Fibroblast of mammary gland (primary cell): ENCODE results near the gene SPDYE17.
"Not testable (repeated sequence)": the region's sequence is repeated elsewhere in the genome, so short reads cannot be mapped to it uniquely, and the experiment has no call there.

Source experiments
- DNase-seq: peaks from one replicate; pipeline ENCODE4 v3.0.0-alpha.2; 2010; ENCODE audit warnings: low read depth
- H3K4me3 ChIP-seq: 2 replicates; pipeline ENCODE4 v1.5.1; 2011; ENCODE audit warnings: low read depth, mild to moderate bottlenecking, low read length, moderate library complexity; ENCODE audit not compliant: control insufficient read depth
- TF ChIP-seq, protein P1 (sequence below): conservative IDR thresholded peaks from 2 replicates; pipeline ENCODE4 v1.5.1; 2011; ENCODE audit warnings: low read depth, low read length, inconsistent platforms; ENCODE audit not compliant: control insufficient read depth, insufficient read depth

The SPDYE17 gene

DNA sequence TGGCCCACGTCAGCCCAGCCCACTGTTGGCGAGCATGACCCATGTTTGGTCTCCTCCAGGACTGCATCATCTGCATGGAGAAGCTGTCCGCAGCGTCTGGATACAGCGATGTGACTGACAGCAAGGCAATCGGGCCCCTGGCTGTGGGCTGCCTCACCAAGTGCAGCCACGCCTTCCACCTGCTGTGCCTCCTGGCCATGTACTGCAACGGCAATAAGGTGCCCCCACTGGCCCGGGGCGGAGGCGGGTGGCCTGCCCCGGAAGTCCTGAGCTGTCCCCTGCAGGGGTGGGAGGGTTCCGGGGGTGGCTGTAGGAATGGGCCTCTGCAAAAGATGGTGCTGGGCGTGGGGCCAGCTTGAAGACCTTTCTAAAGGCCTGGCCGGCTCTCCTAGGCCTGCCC is 30.1 kb downstream of the SPDYE17 start:
- not testable (repeated sequence) for H3K4me3 ChIP-seq, DNase-seq

DNA sequence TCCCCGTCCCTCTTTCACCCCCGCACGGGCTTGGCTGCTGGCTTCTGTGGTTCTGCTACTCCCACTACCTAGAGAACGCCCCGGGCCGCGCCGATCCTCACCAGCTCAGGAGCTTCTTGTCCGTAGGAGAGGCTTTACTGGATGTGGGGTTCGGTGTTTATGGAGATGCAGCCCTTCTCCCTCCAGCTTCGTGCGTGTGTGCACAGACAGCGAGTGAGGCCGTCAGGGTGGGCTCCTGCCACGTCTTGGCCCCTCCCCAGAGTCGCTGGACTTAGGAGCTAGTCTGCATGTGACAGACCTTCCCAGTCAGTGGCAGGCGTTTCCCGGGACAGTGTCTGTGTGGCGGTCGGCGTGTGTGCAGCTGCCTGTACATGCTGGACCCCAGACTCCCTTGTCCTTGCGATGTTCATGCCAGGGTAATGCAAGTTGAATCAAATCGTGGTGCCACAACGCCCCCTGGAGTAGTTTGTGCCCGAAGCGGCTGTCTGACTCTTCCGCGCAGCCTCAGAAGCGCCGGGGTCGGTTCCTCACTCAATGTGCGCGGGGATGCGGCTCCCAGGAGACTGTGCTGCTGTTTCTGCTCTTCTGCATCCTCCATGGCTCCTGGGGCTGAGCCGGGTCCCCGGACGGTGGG is 32.6 kb downstream of the SPDYE17 start:
- DNase-seq, H3K4me3 ChIP-seq: not testable (repeated sequence)

DNA sequence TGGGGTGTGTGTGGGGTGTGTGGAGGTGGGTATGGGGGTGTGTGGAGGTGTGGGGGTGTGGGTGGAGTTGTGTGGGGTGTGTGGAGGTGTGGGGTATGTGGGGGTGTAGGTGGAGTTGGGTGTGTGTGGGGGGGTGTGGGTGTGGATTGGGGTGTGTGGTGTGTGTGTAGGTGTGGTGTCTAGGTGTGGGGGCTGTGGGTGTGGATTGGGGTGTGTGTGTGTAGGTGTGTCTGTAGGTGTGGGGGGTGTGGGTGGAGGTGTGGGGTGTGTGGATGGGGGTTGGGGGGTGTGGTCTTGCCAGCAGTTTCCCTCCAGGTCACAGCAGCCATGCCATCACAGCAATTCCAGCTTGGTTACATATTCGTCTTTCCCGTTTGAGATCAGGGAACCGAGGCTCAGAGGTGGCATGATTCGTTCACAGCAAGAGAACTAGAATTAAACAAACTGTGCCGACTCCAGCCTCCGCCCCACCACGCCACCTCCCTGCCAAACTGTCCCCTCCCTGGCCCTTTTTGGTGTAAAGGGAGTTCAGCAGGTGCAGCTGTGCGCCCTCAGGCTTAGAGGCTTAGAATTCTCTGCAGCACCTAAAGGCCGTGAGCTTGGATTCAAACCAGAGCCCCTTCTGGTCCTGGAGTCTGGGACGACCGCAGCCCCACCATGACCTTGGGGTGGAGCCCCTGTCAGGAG is 33.3 kb downstream of the SPDYE17 start:
- not testable (repeated sequence) for DNase-seq, H3K4me3 ChIP-seq

DNA sequence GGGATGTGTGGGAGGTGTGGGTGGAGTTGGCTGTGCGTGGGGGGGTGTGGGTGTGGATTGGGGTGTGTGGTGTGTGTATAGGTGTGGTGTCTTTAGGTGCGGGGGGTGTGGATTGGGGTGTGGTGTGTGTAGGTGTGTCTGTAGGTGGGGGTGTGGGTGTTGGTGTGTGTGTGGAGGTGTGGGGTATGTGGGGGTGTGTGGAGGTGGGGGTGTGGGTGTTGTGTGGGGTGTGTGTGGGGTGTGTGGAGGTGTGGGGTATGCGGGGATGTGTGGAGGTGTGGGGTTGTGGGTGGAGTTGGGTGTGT is 33.9 kb downstream of the SPDYE17 start:
- TF ChIP-seq, protein P1, sequence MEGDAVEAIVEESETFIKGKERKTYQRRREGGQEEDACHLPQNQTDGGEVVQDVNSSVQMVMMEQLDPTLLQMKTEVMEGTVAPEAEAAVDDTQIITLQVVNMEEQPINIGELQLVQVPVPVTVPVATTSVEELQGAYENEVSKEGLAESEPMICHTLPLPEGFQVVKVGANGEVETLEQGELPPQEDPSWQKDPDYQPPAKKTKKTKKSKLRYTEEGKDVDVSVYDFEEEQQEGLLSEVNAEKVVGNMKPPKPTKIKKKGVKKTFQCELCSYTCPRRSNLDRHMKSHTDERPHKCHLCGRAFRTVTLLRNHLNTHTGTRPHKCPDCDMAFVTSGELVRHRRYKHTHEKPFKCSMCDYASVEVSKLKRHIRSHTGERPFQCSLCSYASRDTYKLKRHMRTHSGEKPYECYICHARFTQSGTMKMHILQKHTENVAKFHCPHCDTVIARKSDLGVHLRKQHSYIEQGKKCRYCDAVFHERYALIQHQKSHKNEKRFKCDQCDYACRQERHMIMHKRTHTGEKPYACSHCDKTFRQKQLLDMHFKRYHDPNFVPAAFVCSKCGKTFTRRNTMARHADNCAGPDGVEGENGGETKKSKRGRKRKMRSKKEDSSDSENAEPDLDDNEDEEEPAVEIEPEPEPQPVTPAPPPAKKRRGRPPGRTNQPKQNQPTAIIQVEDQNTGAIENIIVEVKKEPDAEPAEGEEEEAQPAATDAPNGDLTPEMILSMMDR, result no peak
- H3K4me3 ChIP-seq, result no peak overlapping the region
- no peak for DNase-seq

DNA sequence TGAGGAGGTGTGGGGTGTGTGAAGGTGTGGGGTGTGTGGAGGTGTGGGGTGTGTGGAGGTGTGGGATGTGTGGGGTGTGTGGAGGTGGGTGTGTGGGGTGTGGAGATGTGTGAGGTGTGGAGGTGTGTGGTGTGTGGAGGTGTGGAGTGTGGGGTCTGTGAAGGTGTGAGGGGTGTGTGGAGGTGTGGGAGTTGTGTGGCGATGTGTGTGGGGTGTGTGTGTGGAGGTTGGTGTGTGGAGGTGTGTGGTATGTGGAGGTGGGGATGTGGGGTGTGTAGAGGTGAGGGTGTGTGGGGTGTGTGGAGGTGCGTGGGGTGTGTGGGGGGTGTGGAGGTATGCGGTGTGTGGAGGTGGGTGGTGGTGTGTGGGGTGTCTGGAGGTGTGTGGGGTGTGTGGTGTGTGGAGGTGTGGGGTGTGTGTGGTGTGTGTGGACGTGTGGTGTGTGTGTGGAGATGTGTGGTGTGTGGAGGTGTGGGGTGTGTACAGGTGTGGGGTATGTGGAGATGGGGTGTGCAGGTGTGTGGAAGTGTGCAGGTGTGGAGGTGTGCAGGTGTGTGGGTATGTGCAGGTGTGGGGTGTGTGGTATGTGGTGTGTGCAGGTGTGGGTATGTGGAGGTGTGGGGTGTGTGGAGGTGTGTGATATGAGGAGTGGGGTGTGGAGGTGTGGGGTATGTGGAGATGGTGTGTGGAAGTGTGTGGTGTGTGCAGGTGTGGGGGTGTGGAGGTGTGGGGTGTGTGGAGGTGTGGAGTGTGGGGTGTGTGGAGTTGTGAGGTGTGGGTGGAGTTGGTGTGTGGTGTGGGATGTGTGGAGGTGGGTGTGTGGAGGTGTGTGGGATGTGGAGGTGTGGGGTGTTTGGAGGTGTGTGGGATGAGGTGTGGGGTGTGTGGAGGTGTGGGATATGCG is 34.5 kb downstream of the SPDYE17 start:
- H3K4me3 ChIP-seq, result no peak overlapping the region
- TF ChIP-seq, protein P1, result no peak
- no peak for DNase-seq

DNA sequence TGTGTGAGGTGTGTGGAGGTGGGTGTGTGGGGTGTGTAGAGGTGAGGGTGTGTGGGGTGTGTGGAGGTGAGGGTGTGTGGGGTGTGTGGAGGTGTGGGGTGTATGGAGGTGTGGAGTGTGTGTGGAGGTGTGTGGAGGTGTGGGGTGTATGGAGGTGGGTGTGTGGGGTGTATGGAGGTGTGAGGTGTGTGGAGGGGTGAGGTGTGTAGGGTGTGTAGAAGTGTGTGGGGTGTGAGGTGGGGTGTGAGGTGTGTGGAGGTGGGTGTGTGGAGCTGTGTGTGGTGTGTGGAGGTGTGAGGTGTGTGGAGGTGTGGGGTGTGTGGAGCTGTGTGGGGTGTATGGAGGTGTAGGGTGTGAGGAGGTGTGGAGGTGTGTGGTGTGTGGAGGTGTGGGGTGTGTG is 35.2 kb downstream of the SPDYE17 start:
- not testable (repeated sequence) for DNase-seq

DNA sequence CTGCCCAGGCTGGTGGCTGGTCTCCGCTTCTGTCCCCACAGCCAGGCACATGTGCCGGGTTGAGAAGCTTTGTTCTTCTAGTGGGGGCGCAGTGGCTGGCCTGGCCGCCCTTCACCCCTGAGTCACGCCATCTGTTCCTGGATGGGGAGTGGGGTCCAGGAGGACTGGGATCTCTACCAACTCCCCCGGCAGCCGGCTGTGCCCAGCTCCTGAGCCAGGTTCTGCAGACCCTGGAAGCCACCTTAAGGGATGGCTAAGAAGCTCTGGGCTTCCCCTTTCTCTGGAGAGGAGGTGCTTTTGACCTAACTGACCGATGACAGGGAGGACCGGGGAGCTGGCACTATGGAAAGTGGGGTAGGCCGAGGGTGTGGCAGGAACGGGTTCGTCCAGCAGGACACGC is 37.9 kb downstream of the SPDYE17 start:
- not testable (repeated sequence) for DNase-seq, H3K4me3 ChIP-seq

More for the DNA sequence above, 35.2 kb downstream of the SPDYE17 start:
- not testable (repeated sequence) for H3K4me3 ChIP-seq

DNA sequence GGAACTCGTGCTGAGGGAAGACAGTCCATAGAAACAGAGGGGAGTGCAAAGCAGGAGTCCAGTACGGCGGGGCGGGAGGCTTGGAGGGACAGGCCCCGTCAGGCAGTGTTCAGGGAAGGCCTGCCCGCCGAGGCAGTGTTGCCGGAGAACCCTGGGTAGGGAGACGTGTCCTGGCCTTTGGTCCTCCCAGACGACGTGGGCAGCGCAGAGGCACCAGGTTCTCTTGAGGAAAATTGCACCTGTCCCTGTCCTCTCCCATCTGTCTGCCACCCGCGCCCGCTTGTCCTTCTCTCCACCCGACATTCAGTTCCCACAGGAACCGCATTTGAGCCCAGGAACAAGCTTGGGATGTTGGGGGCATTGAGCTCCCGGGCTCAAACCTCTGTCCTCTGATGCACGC is 38.3 kb downstream of the SPDYE17 start:
- DNase-seq, H3K4me3 ChIP-seq: not testable (repeated sequence)

DNA sequence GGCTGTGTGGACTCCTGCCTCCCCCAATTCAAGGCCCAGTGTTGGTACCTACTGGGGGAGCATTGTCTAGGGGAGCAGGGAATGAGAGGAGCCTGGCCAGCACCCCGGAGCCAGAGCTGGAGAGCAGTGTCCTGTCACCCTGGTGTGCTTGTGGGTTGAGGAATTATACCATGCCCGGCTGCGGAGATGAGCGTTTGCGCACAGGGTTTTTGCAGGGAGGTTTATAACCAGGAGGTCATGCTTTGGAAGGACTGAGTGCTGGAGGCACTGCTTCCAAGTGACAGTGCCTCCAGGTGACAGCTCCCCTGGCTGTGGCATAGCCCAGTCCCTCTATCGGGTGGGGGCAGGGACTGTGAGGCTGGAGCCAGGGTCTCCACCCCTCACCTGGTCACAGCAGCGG is 39.3 kb downstream of the SPDYE17 start:
- not testable (repeated sequence) for H3K4me3 ChIP-seq, DNase-seq

DNA sequence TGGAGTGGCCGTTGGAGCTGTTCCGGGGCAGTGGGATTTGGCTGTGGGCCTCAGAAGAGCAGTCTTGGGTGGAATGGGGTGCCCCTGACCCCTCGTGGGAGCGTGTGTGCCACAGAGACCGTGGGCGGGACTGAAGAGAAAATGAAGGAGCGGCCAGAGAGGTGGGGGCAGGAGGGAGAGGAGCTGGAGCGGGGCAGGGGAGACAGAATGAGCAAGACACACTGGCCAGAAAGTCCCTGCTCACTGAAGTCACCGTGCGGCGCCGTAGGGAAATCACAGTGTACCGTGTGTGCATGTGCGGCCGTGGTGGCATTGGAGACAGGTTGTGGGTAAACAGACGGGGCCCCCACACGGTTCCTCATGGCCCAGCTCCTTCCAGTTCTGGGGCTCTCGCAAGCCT is 40.0 kb downstream of the SPDYE17 start:
- not testable (repeated sequence) for H3K4me3 ChIP-seq, DNase-seq

DNA sequence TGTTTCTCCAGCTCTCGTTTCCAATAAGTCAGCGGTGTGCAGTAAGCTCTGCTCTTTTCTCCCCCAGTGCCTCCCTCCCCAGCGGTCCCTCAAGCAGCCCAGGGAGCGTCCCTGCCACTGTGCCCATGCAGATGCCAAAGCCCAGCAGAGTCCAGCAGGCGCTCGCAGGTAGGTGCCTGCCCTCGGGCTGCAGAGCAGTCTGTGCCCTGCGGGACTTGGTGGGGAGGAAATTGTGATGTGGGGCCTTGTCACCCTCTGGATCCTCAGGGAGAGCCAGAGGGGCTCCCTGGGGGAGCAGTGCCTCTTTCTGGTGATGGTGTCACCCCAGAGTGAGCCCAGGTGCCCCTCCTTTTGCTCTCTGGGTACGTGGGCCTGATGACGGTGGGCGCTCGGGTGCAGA is 42.0 kb downstream of the SPDYE17 start:
- H3K4me3 ChIP-seq, DNase-seq: not testable (repeated sequence)

DNA sequence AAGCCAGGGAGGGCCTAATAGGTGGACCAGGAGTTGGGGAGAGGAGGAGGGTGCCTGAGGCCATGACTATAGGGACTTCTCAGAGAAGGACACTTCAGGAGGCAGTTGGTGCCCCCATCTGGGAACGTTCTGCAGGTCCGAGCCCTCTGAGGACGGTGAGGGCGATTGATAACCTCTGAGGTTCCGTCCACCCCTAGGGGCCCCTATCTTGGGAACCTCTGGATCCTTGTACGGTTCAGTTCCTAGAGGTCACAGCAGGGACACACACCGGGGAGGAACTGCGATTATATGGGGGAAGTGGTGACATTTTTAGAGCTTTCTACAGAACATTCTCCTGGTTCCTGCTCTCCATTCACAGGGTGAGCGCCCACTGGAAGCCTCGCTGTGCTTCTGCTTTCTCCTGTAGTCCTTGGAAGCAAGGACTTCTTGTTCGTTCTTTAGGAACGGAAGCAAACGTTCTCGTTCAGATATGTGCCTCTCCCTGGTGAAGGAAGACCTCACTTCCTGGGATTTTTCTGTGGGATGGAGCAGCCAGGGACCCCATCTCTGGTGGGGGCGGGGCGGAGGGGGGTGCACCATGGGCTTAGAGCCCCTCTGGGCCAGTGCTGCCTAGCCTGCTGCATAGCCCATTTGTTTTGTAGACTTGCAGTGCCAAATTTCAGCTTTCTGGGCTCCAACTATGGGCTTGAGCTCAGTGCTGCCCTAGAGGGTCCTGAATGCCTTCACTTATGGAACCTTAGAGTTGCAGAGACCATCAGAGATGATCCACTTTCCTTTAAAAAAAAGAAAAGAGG is 46.0 kb downstream of the SPDYE17 start:
- not testable (repeated sequence) for H3K4me3 ChIP-seq, DNase-seq

DNA sequence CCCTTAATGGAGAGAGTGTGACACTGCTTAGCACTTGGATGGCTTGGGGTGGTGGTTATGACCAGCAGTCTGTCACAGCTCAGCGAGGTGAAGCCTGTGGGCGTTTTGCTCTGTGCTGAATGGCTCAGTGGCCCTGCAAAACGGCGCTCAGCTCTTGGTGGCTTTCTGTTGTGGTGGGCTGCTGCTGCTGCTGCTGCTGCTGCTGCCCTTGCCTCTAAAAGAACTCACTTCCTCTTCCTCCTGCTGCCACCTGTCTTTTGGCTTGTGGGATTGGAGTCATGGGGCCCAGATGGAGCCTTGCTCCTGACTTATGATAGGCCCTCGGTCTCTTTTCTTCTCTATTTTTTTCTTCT is 47.4 kb downstream of the SPDYE17 start:
- not testable (repeated sequence) for H3K4me3 ChIP-seq, DNase-seq

DNA sequence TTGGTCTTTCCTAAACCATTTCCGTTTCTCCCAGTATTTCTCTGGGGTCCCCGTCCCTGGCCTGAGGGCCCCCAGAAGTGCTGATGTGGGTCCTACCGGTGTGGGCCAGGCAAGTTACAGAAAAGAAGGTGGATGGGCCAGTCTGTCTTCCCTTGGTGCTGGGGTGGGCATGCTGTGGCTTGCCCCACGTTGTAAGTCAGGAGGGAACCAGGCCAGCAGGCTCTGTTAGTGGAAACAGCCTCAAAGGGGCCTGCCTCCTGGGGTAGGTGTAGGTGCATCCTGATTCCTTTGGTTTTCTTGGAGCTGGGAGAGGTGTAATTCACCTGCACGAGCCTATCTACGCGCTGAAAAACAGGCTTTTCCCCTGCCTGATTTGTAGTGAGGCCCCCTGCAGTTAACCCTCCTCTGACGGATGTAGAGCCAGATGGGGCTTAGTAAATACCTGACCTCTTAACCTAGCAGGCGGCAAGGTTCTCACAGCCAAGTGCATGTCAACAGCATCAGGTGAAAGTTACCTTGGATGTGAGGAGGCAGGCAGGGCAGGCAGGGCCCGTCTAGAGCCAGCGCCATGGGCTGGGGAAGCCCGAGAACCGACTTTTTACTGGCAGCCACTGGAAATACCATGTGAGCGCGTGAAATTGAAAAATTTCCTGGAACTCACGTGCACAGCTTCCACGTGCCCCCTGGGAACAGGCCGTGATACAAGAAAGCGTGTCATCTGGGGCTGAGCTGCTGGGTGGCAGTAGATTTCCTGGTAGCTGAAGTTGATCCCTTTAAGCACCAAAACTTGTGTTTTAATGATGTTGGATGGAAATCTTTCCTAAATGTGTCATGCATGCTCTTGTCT is 48.0 kb downstream of the SPDYE17 start:
- DNase-seq, H3K4me3 ChIP-seq: not testable (repeated sequence)

DNA sequence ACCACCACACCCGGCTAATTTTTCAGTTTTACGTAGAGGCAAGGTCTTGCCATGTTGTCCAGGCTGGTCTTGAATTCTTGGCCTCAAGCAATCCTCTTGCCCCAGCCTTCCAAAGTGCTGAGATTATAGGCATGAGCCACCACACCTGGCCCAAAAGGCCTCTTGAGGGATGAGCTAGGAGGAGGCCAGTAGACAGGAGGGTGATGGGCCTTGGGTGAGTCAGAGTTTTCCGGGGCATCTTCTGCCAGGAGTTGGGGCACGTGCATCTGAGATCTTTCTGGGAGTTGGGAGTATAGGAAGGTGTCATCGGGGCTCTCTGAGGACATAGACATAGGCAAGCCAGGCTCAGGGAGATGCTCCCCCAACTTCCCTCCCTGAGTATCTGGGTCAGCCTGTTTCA is 48.8 kb downstream of the SPDYE17 start:
- DNase-seq, H3K4me3 ChIP-seq: not testable (repeated sequence)
